ENCODE results near the gene TMEM212. TPM values are rescaled to one million over a fixed set of nuclear protein-coding genes. Genes with fewer than 3 reads are reported as not detected.

Gene TMEM212
- total and polyA plus RNA-seq, 2 of the 13 experiments (the other 11 are each of a cell fraction or from before 2014, with no cell fraction given): not detected

DNA sequence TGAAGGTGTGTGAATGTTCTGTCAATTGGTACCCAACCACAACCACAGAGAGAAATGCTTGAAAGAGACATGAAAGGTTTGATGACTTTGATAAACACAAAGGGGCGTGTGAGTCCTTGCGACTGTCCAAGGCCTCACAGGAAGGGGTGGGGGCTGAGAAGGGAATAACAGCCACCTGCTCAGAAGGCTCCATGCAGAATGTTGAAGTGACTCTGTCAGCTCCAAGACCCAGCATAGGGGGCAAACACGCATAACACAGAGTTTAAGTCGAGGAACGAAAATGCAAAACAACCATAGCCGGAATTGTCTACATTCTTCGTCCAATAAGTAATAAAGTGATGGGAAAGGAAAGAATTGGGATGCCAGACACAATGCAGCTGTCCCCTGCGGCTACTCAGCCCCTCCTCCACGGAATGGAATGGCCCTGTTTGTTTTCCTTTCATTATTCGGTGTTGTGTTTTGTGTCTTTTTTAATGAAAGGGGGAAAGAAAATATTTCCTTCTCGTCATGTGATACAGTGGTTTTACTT is 19.9 kb downstream of the TMEM212 start (continued):
- TF ChIP-seq RFXAP (CRISPR knock-in tag; IDR thresholded peaks at IDR 0.05; ENCODE audit: borderline replicate concordance): no peak
- TF ChIP-seq ZFP36 (IDR thresholded peaks at IDR 0.05; ENCODE audit: borderline replicate concordance, low read depth, low read length, partially characterized antibody): no peak
- TF ChIP-seq ZNF34 (CRISPR knock-in tag; IDR thresholded peaks at IDR 0.05; ENCODE audit: borderline replicate concordance): no peak
- no peak for TF ChIP-seq LCORL (IDR thresholded peaks at IDR 0.05)
- TF ChIP-seq LCORL (CRISPR knock-in tag; IDR thresholded peaks at IDR 0.05): no peak
- TF ChIP-seq SP5 (CRISPR knock-in tag; IDR thresholded peaks at IDR 0.05; ENCODE audit: borderline replicate concordance, low read depth): peak; percentile 80; the same call in 1 of the 2 replicates
- TF ChIP-seq, protein P1, sequence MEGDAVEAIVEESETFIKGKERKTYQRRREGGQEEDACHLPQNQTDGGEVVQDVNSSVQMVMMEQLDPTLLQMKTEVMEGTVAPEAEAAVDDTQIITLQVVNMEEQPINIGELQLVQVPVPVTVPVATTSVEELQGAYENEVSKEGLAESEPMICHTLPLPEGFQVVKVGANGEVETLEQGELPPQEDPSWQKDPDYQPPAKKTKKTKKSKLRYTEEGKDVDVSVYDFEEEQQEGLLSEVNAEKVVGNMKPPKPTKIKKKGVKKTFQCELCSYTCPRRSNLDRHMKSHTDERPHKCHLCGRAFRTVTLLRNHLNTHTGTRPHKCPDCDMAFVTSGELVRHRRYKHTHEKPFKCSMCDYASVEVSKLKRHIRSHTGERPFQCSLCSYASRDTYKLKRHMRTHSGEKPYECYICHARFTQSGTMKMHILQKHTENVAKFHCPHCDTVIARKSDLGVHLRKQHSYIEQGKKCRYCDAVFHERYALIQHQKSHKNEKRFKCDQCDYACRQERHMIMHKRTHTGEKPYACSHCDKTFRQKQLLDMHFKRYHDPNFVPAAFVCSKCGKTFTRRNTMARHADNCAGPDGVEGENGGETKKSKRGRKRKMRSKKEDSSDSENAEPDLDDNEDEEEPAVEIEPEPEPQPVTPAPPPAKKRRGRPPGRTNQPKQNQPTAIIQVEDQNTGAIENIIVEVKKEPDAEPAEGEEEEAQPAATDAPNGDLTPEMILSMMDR (CRISPR knock-in tag; IDR thresholded peaks at IDR 0.05): peak; percentile 19; the same call in 1 of the 2 replicates
- no peak for TF ChIP-seq NR2F1 (CRISPR knock-in tag; IDR thresholded peaks at IDR 0.05)
- no peak for TF ChIP-seq TARDBP (CRISPR knock-in tag; IDR thresholded peaks at IDR 0.05)
- TF ChIP-seq TFDP1 (CRISPR knock-in tag; IDR thresholded peaks at IDR 0.05; ENCODE audit: borderline replicate concordance): no peak
- TF ChIP-seq ZNF33B (CRISPR knock-in tag; IDR thresholded peaks at IDR 0.05): no peak
- no peak for TF ChIP-seq NFYC (CRISPR knock-in tag; IDR thresholded peaks at IDR 0.05)
- TF ChIP-seq ZSCAN22 (CRISPR knock-in tag; IDR thresholded peaks at IDR 0.05): no peak
- TF ChIP-seq ZNF713 (CRISPR knock-in tag; IDR thresholded peaks at IDR 0.05): no peak
- TF ChIP-seq, protein P2, sequence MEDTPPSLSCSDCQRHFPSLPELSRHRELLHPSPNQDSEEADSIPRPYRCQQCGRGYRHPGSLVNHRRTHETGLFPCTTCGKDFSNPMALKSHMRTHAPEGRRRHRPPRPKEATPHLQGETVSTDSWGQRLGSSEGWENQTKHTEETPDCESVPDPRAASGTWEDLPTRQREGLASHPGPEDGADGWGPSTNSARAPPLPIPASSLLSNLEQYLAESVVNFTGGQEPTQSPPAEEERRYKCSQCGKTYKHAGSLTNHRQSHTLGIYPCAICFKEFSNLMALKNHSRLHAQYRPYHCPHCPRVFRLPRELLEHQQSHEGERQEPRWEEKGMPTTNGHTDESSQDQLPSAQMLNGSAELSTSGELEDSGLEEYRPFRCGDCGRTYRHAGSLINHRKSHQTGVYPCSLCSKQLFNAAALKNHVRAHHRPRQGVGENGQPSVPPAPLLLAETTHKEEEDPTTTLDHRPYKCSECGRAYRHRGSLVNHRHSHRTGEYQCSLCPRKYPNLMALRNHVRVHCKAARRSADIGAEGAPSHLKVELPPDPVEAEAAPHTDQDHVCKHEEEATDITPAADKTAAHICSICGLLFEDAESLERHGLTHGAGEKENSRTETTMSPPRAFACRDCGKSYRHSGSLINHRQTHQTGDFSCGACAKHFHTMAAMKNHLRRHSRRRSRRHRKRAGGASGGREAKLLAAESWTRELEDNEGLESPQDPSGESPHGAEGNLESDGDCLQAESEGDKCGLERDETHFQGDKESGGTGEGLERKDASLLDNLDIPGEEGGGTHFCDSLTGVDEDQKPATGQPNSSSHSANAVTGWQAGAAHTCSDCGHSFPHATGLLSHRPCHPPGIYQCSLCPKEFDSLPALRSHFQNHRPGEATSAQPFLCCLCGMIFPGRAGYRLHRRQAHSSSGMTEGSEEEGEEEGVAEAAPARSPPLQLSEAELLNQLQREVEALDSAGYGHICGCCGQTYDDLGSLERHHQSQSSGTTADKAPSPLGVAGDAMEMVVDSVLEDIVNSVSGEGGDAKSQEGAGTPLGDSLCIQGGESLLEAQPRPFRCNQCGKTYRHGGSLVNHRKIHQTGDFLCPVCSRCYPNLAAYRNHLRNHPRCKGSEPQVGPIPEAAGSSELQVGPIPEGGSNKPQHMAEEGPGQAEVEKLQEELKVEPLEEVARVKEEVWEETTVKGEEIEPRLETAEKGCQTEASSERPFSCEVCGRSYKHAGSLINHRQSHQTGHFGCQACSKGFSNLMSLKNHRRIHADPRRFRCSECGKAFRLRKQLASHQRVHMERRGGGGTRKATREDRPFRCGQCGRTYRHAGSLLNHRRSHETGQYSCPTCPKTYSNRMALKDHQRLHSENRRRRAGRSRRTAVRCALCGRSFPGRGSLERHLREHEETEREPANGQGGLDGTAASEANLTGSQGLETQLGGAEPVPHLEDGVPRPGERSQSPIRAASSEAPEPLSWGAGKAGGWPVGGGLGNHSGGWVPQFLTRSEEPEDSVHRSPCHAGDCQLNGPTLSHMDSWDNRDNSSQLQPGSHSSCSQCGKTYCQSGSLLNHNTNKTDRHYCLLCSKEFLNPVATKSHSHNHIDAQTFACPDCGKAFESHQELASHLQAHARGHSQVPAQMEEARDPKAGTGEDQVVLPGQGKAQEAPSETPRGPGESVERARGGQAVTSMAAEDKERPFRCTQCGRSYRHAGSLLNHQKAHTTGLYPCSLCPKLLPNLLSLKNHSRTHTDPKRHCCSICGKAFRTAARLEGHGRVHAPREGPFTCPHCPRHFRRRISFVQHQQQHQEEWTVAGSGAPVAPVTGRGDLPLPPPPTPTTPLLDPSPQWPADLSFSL (CRISPR knock-in tag; IDR thresholded peaks at IDR 0.05): no peak
- TF ChIP-seq ZNF672 (CRISPR knock-in tag; IDR thresholded peaks at IDR 0.05): no peak
- no peak for TF ChIP-seq IRF9 (CRISPR knock-in tag; IDR thresholded peaks at IDR 0.05; ENCODE audit: borderline replicate concordance)
- no peak for TF ChIP-seq HOXA3 (CRISPR knock-in tag; IDR thresholded peaks at IDR 0.05)
- TF ChIP-seq KMT2B (CRISPR knock-in tag; IDR thresholded peaks at IDR 0.05): no peak
- peak; percentile 10; the same call in 1 of the 2 replicates for TF ChIP-seq SAP130 (CRISPR knock-in tag; IDR thresholded peaks at IDR 0.05; ENCODE audit: low read depth)
- TF ChIP-seq KDM6A (CRISPR knock-in tag; IDR thresholded peaks at IDR 0.05; ENCODE audit: low read depth): no peak
- no peak for TF ChIP-seq NR2F6 (IDR thresholded peaks at IDR 0.05)
- 0 out of 2 replicates have a peak, but pooled peaks have one; percentile 15 for TF ChIP-seq NR2F6 (CRISPR knock-in tag; IDR thresholded peaks at IDR 0.05)

Measured in HepG2 (cell line).